ENCODE measurements around the gene IL6.
A peak's percentile ranks its signal among the peaks of the same experiment; 100 is the strongest.
"Not testable (repeated sequence)": the region's sequence is repeated elsewhere in the genome, so short reads cannot be mapped to it uniquely, and the experiment has no call there.

Gene IL6

GRCh38 chr7:22704722-22705121 lies 22.3 kb upstream of the IL6 start:
- not testable (repeated sequence) for DNase-seq

- DNase-seq, result not testable (repeated sequence)
These were observed 21.1 kb upstream of the IL6 start for GRCh38 chr7:22705874-22706273.

GRCh38 chr7:22707026-22707691 lies 19.8 kb upstream of the IL6 start:
- not testable (repeated sequence) for DNase-seq

GRCh38 chr7:22708214-22708613 lies 18.8 kb upstream of the IL6 start:
- DNase-seq, result not testable (repeated sequence)

- DNase-seq, result not testable (repeated sequence)
These were observed 18.3 kb upstream of the IL6 start for GRCh38 chr7:22708677-22709061.

GRCh38 chr7:22709062-22709829 lies 17.8 kb upstream of the IL6 start:
- DNase-seq, result not testable (repeated sequence)

- no peak for DNase-seq
These were observed 17.1 kb upstream of the IL6 start for GRCh38 chr7:22709857-22710256.

- no peak for DNase-seq
These were observed 14.0 kb upstream of the IL6 start for GRCh38 chr7:22712999-22713398.

GRCh38 chr7:22713463-22713862 lies 13.5 kb upstream of the IL6 start:
- no peak for DNase-seq

GRCh38 chr7:22715969-22716368 lies 11.0 kb upstream of the IL6 start:
- DNase-seq, result no peak

GRCh38 chr7:22717760-22718159 lies 9.2 kb upstream of the IL6 start:
- no peak for DNase-seq

GRCh38 chr7:22718200-22718711 lies 8.7 kb upstream of the IL6 start:
- no peak for DNase-seq

GRCh38 chr7:22718911-22719420 lies 8.0 kb upstream of the IL6 start:
- no peak for DNase-seq

GRCh38 chr7:22720791-22721786 lies 5.9 kb upstream of the IL6 start:
- DNase-seq, result no peak

GRCh38 chr7:22722536-22723180 lies 4.3 kb upstream of the IL6 start:
- no peak for DNase-seq

GRCh38 chr7:22723181-22723601 lies 3.8 kb upstream of the IL6 start:
- no peak for DNase-seq

- no peak for DNase-seq
These were observed 3.4 kb upstream of the IL6 start for GRCh38 chr7:22723637-22724036.

- no peak for DNase-seq
These were observed 2.1 kb upstream of the IL6 start for GRCh38 chr7:22724861-22725260.

GRCh38 chr7:22725585-22725984 lies 1.4 kb upstream of the IL6 start:
- DNase-seq, result no peak

- DNase-seq, result peak; percentile 65 to 69
These were observed 574 bp upstream of the IL6 start for GRCh38 chr7:22726345-22726906.

GRCh38 chr7:22727714-22728035 lies 675 bp downstream of the IL6 start:
- no peak for DNase-seq

GRCh38 chr7:22728401-22729029 lies 1.5 kb downstream of the IL6 start:
- no peak for DNase-seq
